Left forelimb (tissue), 1 donor: ENCODE data around the gene CIAO2A.

Source experiments
- DNase-seq: peaks from one replicate; pipeline ENCODE4 v3.0.0-alpha.2; 2018; ENCODE audit warnings: low spot score

CIAO2A gene

DNA sequence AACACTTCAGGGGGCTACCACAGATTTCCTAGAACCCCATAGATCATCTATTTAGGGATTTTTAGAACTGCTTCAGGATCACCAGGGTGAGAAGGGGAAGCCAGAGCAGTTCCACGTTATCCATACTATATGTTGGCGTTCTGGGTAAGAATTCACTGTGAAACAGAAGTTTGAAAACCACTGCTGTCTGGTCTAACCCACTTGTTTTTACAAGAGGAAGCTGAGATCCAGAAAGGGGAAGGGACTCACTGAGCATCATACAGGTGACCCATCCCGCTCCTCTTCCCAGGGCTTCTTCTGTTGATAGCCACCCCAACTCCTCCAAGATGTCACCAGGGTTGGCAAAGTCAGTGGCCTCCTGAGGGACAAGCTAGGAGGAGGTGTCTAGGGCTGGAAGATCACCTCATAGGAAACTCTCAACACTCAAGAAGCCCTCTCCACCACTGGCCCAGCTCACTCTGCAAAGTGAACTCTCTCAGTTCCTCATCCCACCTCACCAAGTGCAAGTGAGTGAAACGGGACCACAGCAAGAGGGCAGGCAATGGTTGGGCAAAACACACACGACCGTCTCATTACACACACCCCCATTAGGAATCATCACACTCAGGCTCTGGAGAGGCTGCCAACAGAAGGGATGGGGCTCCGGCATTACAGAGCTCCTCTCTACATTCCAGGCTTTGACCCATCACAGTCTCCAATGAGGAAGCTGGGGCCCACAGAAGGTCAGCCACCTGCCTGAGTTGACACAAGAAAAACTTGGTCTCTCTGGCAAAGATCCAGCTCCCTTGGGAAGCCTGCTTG lies 49.1 kb downstream of the CIAO2A start:
- no peak for DNase-seq

DNA sequence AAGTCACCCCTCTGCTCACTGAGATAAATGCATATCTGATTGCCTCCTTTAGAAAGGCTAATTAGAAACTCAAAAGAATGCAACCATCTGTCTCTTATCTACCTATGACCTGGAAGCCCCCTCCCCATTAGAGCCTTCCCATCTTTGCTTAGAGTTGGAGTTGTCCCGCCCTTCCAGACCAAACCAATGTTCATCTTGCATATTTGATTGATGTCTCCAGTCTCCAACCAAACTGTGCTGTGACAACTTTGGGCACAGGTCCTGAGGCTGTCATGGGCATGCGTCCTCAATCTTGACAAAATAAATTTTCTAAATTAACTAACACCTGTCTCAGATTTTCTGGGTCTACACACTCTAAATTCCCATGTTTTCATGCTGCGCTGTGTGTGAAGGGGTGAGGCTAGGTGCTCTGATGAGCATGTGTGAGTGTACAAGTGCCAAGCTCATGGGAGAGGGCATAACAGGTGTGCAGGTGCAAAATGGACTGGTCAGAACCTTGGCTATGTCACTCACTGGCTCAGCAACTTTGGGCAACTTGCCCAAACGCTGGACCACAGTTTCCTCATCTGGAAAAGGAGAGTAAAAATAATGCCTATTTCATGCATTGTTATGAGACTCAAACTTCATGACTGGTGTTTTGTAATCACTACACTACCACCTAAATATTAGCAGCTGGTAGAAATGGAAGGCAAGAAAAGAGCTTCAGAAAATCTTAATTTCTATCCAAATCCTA lies 54.6 kb downstream of the CIAO2A start:
- no peak for DNase-seq

DNA sequence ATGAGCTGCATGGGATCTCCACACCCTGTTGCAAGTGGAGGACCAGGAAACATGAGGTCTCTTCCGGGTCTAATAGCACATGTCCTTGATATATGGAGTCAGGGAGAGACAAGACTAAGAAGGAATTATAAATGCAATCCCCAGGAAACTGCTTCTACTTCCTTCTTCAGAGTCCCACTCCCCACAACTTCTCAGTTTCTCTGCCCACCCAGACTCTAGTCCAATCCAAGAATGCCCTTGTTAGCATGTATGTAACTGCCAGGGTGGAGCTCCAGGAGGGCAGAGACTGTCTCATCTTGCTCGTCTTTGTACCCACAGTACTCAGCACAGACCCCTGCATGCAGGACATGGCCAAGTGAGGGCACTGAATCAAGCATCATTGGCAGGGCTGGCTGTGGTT lies 55.7 kb downstream of the CIAO2A start:
- DNase-seq = no peak

DNA sequence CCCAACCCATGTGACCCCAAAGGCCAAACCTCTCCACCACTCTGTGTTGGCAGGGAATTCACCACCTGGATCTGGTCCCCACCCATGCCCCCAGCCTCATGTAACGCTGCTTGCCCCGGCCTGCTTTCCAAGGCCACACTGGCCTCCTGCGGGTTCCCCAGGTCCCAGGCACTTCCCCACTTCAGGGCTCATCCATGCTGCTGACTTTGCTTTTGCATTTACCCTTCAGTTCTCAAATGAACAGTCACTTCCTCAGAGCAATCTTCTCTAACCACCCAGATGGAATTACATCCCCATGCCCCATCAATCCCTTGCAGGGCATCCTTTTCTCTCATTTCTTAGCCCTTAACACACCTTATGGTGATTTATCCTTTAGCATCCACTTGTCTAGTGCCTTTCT lies 56.5 kb downstream of the CIAO2A start:
- DNase-seq = no peak

DNA sequence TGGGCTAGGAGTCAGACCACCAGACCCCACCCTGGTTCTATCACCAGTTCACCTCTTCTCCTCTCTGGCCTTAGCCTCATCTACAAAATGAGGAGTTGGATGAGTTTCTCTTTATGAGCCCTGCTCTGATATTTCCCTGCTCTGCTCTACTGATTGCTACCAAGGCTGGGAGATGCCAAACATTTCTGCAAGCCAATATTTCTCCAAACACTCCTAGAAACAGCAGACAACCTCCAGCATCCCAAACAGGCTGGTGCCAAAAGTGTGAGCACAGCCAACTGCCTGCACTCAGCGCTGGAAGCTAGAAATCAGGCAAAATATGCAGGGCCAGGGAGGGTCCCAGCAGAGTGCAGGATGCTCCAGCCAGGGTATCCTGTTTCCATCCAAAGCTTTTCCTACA lies 58.1 kb downstream of the CIAO2A start:
- no peak for DNase-seq

DNA sequence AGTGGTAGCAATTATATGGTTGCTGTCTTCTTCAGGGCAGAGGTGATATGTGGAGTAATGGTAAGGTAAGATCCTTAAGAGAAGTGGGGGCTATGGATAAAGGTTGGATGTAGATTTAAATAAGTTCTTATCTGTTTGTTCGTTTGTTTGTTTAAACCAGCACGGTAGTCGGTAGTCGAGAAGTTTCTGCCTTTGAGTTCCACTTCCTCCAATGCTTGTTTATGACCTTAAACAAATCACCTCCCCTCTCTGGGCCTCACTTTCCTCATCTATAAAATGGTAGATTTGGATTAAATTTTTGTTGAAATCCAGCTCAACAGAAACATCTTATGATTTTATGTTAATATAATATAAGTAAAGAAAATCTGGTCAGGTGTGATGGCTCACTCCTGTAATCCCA lies 59.1 kb downstream of the CIAO2A start:
- no peak for DNase-seq

DNA sequence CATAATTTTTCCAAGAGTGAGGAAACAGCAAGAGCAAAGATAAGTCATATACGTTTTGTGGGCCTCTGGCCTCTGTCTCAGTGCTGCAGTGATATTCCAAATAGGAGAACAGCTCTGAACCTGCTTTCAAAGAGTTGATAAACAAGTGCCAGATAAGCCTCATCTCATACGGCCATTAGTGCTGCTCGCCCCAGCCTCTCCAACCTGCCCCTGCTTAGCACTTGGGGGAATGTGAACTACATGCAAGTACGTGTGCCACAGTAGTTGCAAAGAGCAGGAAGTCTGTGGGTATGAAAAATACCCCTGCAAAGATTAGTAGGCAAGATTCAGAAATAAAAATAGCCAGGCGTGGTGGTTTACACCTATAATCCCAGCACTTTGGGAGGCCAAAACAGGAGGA lies 61.3 kb downstream of the CIAO2A start:
- no peak for DNase-seq

DNA sequence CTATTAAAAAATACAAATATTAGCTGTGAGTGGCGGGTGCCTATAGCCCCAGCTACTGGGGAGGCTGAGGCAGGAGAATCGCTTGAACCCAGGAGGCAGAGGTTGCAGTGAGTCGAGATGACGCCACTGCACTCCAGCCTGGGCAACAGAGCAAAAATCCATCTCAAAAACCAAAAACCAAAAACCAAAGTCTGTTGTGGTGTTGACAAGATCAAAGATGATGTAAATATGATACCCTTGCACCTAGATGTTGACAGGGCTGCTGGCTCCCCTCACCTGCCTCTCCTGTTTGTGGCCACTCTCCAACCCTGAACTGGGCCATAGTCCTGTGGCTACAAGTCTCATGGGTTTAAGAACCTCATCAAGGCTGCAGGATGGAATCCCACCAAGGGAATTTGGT lies 63.5 kb downstream of the CIAO2A start:
- no peak for DNase-seq

DNA sequence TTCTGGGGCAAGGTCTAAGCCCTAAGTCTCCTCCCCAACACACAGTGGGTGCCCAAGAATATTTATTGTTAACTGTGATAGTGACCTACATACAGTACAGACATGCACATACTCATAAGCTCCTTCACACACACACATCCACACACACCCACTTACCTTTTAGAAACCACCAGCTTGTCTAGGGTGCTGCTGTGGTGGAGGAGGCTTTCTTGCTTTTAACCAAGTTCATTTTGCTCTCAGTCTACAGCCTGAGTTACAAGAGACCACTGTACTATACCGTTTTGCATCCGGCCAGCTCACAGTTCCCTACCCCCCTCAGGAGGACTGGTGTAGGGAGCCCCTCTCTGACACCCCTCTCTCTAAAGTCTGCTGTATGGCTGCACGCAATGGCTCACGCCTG lies 64.0 kb downstream of the CIAO2A start:
- DNase-seq = no peak

DNA sequence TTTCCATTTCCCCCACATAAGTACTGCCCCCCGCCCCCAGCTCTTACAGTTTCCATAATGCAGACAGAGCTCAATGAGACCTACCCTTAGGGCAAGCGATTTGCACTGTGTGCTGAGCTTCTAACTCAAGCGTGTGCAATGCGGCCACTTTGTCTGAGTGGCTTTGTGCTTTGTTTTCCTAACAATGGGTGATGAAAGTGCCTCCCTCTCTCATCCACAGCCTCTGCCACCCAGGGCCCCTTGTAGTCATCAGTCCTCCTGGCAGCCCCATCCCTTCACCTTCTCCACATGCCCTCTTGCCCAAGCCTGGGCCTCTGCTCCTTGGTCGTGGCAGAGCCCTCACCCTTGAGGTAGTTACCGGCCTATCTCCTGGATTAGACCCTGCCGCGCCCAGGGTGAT lies 64.5 kb downstream of the CIAO2A start:
- no peak for DNase-seq

DNA sequence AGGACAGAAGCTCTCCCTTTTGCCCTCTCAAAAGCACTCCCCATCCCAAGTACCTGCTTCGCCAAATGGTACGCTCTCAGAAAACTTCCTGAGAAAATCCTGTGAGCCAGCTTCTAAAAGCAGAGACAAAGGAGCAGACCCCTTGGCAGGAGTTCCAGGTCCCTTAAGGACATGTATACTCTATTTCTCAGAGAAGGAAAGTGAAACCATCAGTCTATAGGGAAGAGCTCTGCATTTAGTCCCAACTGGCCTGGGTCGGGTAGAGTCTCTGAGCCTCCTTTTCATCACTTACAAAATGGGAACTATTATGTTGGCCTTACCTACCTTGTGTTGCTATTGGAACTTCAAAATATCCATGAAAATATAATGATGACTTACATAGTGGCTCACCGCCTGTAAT lies 67.0 kb downstream of the CIAO2A start:
- DNase-seq = no peak

DNA sequence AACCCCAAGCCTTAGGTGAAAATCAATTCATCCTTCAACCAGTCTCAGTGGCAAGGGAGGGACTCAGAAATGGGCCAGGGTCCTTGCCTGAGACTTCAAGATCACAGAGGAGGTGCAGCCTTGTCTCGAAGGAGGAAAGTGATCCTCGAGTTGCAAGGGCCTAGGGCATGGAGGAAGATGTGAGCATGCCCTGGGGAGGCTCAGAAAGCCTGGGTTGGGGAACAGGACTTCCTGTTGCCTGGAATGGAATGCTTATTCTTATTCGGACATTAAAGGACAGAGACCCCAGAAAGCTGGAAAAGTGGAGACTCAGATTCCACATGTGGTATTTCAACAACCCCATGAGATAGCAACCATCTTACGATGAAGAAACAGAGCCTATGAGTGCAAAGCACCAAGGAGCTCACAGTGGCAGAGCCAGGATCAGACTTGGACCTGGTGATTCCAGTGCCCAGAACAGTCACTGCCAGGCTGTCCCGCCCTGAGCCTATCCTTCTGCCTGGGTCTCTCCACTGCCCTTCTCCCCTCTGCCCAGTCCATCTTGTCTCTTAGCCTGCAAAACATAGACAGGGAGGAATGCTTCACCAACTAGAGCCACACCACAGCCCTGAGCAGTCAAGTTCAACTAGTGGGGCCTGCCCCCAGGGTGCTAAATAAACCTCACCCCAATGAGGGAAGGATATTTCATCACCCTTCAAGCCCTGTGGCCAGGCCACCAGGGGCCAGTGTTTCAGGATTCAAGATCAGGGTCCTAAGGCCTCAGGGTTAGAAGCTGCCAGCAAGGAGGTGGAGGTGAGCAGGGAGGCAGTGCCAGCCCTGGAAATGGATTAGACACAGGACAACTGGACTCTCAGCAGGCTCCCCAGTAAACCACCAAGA lies 69.2 kb downstream of the CIAO2A start:
- DNase-seq = no peak

DNA sequence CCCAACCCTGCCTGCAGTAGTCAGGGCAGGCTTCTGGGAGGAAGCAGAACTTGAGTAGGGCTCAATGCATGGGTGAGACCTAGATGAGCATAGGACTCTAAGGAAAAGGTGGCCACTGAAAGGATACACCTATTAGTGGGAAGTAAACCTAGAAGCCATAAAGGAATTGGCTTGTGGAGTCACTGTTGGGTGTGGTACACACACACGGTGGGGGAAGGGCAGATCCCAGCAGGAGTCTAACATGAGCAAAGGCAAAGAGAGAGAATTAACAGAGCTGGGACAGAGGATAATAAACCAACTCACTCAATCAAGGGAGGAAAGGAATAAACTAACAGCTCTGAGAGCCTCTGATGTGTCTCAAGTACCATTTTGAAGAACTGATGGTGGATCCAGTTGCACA lies 70.4 kb downstream of the CIAO2A start:
- DNase-seq = no peak

DNA sequence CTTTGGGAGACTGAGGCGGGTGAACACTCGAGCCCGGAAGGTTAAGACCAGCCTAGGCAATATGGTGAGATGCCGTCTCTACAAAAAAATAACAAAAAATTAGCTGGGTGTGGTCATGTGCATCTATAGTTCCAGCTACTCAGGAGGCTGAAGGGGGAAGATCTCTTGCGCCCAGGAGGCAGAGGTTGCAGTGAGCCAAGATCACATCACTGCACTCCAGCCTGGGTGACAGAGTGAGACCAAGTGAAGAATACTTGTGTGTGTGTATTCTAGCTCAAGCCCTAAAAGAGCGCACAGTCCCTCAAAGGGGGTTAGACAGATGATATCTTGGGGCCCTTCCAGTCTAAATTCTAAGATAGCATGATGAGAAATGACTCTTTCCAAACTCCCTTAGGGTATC lies 71.1 kb downstream of the CIAO2A start:
- DNase-seq = no peak
